ENCODE results near the gene CNN3.

The CNN3 gene

DNA sequence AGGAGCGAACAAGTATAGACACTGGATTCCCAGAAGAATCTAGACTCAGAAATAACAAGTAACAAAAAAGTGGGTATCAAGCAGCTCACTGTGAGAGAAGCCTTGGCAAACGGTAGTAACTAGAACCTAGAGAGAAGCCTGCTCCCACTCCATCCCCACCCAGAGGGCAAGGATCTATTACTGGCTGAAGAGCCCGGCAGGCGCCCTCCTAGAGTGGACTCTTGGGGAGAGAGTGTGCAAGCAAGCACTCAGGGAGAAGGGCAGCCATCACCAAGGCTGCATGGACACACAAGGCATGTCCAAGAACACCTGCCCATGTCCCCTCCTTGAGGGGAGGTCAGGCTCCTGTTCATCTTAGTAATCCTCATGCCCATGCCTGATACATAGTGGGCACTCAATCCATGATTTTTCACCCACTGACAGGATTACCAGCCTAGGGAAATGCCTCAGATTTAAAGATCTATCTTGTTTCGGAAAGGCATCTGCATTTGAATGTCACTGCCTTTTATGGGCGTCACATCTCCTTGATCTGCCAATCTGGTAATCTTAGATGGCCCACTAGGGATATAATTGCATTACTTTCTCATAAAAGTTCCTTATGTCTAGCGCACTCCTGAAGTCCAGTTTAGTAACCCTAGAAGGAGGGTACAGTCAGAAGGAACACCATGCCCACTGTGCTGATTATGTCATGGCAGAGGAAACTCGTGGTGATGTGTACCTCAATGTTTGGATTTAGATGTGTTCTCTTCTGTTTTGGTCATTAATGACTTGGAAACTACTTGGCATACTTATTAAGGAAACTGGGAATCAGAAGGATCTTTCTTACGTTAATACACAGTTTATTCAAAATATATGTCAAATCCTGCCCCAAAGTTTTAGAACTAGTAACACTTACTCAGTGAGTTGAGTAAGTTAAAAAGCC, 14.4 kb downstream of the CNN3 start:
- Histone ChIP-seq H3K4me1 (ENCODE audit: control insufficient read depth, insufficient read depth, low read length) (peaks cover 31% of the 10 kb centered on the region), H3K27me3 (ENCODE audit: control insufficient read depth, insufficient read depth, low read length) (no peaks in the 10 kb centered on the region), H3K4me3 (ENCODE audit: low read depth, low read length) (no peak overlapping the region), H3K36me3 (ENCODE audit: control insufficient read depth, insufficient read depth, low read length) (no peaks in the 10 kb centered on the region), H3K9ac (ENCODE audit: low read depth, low read length) (no peak overlapping the region), H3K9me3 (ENCODE audit: control insufficient read depth, insufficient read depth, low read length) (no peaks in the 10 kb centered on the region)

DNA sequence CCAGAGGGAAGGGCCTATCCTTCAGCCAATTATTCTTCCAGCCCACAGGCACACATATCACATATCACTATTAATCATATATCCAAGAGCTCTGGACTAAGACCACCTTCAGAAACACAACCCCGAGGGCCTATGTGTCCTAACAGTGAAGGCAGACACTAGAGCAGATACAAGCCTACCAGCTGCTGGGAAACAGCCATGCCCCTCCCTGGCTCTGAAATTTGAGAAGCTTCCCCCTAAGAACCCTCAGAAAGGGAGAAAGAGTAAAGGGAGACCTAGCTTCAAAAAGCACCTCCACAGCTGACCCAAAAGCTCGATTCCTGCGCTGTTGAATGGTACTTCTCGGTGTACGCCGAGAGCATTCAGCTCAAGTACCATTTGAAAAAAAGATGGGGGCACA, 17.4 kb downstream of the CNN3 start:
- Histone ChIP-seq H3K4me1 (ENCODE audit: control insufficient read depth, insufficient read depth, low read length) (peaks cover 31% of the 10 kb centered on the region), H3K9me3 (ENCODE audit: control insufficient read depth, insufficient read depth, low read length) (no peaks in the 10 kb centered on the region), H3K9ac (ENCODE audit: low read depth, low read length) (no peak overlapping the region), H3K4me3 (ENCODE audit: low read depth, low read length) (no peak overlapping the region), H3K36me3 (ENCODE audit: control insufficient read depth, insufficient read depth, low read length) (no peaks in the 10 kb centered on the region), H3K27me3 (ENCODE audit: control insufficient read depth, insufficient read depth, low read length) (no peaks in the 10 kb centered on the region)

GRCh38 chr1:94908965-94909364, 17.9 kb downstream of the CNN3 start:
- H3K9me3 ChIP-seq (ENCODE audit: control insufficient read depth, insufficient read depth, low read length) = no peaks in the 10 kb centered on the region
- H3K4me3 ChIP-seq (ENCODE audit: low read depth, low read length) = no peak overlapping the region
- no peaks in the 10 kb centered on the region for H3K36me3 ChIP-seq (ENCODE audit: control insufficient read depth, insufficient read depth, low read length)
- peaks cover 31% of the 10 kb centered on the region for H3K4me1 ChIP-seq (ENCODE audit: control insufficient read depth, insufficient read depth, low read length)
- H3K27me3 ChIP-seq (ENCODE audit: control insufficient read depth, insufficient read depth, low read length) = no peaks in the 10 kb centered on the region
- no peak overlapping the region for H3K9ac ChIP-seq (ENCODE audit: low read depth, low read length)

DNA sequence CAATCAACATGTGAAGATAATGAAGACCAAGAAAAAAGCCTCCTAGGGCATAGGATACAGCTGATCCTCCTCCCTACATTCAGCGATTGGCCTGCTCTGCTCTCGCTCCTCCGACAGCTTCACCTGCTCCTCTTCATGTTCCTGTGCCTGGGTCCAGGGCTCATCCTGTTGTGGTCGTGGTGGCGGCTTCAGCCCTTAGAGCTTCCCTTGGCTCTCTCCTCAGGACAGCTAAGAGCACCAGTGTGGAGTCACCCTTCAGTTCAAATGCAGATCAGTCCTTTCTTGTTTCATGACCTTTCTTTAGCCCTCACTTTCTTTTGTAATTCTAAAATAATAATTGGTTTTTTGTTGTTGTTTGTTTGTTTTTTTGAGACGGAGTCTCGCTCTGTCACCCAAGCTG, 18.7 kb downstream of the CNN3 start:
- Histone ChIP-seq H3K4me3 (ENCODE audit: low read depth, low read length) (no peak overlapping the region), H3K36me3 (ENCODE audit: control insufficient read depth, insufficient read depth, low read length) (no peaks in the 10 kb centered on the region), H3K4me1 (ENCODE audit: control insufficient read depth, insufficient read depth, low read length) (peaks cover 31% of the 10 kb centered on the region), H3K27me3 (ENCODE audit: control insufficient read depth, insufficient read depth, low read length) (no peaks in the 10 kb centered on the region), H3K9ac (ENCODE audit: low read depth, low read length) (no peak overlapping the region), H3K9me3 (ENCODE audit: control insufficient read depth, insufficient read depth, low read length) (no peaks in the 10 kb centered on the region)

GRCh38 chr1:94907136-94907535, 19.8 kb downstream of the CNN3 start:
- Histone ChIP-seq H3K27me3 (ENCODE audit: control insufficient read depth, insufficient read depth, low read length) (no peaks in the 10 kb centered on the region), H3K4me1 (ENCODE audit: control insufficient read depth, insufficient read depth, low read length) (peaks cover 23% of the 10 kb centered on the region), H3K36me3 (ENCODE audit: control insufficient read depth, insufficient read depth, low read length) (peaks cover 2% of the 10 kb centered on the region)

GRCh38 chr1:94906382-94906781, 20.5 kb downstream of the CNN3 start:
- peaks cover 7% of the 10 kb centered on the region for H3K36me3 ChIP-seq (ENCODE audit: control insufficient read depth, insufficient read depth, low read length)
- no peak overlapping the region for H3K9ac ChIP-seq (ENCODE audit: low read depth, low read length)
- H3K27me3 ChIP-seq (ENCODE audit: control insufficient read depth, insufficient read depth, low read length) = no peaks in the 10 kb centered on the region
- H3K4me3 ChIP-seq (ENCODE audit: low read depth, low read length) = no peak overlapping the region
- peaks cover 21% of the 10 kb centered on the region for H3K4me1 ChIP-seq (ENCODE audit: control insufficient read depth, insufficient read depth, low read length)
- H3K9me3 ChIP-seq (ENCODE audit: control insufficient read depth, insufficient read depth, low read length) = no peaks in the 10 kb centered on the region

More at GRCh38 chr1:94907136-94907535, 19.8 kb downstream of the CNN3 start:
- Histone ChIP-seq H3K9me3 (ENCODE audit: control insufficient read depth, insufficient read depth, low read length) (no peaks in the 10 kb centered on the region), H3K4me3 (ENCODE audit: low read depth, low read length) (no peak overlapping the region), H3K9ac (ENCODE audit: low read depth, low read length) (no peak overlapping the region)

- Histone ChIP-seq H3K9me3 (ENCODE audit: control insufficient read depth, insufficient read depth, low read length) (no peaks in the 10 kb centered on the region), H3K36me3 (ENCODE audit: control insufficient read depth, insufficient read depth, low read length) (peaks cover 7% of the 10 kb centered on the region), H3K4me3 (ENCODE audit: low read depth, low read length) (no peak overlapping the region), H3K4me1 (ENCODE audit: control insufficient read depth, insufficient read depth, low read length) (peaks cover 10% of the 10 kb centered on the region), H3K27me3 (ENCODE audit: control insufficient read depth, insufficient read depth, low read length) (no peaks in the 10 kb centered on the region), H3K9ac (ENCODE audit: low read depth, low read length) (no peak overlapping the region)
These were observed 21.7 kb downstream of the CNN3 start for GRCh38 chr1:94905207-94905606.

DNA sequence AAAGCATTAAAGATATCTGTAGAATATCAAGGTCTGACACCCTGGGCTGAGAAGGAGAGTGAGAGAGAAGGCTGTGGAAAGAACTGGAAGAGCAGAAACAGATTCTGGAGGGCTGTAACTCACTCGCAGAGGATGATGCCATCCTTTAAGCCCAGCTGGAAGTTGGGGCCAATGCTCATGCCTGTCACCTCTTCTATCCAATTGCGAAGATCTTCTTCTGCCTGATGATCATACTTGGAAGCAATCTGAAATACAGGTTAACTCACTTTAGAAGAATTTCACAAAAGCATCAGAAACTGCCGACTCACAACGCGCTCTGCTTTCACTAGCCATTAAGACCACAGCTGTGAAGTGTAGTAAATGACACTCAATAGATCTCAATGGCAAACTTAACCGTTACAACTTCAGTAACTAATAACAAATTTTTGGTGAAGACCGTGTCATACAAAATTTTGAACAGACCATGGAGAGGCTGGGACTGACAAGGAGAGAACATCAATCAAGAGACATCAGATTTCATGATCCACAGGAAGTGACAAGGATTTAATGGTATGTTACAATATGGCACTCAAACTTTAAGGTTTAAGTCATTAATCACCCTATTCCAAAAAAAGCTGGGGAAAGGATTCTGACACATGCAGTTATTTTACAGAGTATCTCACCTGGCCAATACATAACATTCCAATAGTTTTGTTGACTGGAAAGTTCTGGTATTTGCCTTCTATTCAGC, 23.5 kb downstream of the CNN3 start:
- H3K36me3 ChIP-seq (ENCODE audit: control insufficient read depth, insufficient read depth, low read length) = peaks cover 7% of the 10 kb centered on the region
- H3K27me3 ChIP-seq (ENCODE audit: control insufficient read depth, insufficient read depth, low read length) = no peaks in the 10 kb centered on the region

DNA sequence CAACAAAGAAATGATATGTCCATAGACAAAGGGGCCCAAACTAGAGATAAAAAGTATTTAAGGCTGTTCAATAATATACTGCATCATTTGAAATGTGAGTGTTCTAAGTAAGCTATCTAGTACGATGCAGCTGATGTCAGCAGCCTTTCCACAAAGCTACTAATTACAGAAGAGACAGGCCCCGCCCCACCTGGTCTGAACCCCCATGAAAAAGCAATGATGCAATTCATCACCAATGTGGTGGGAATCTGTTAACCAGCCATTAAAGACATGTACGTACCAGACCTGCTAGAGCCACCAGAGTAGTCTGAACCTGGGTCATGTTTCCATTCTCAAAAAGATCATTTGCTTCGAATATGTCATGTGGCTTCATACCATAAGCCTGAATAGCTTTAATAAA, 25.1 kb downstream of the CNN3 start:
- H3K36me3 ChIP-seq (ENCODE audit: control insufficient read depth, insufficient read depth, low read length) = peaks cover 7% of the 10 kb centered on the region
- H3K4me3 ChIP-seq (ENCODE audit: low read depth, low read length) = no peak overlapping the region
- H3K9ac ChIP-seq (ENCODE audit: low read depth, low read length) = no peak overlapping the region
- H3K9me3 ChIP-seq (ENCODE audit: control insufficient read depth, insufficient read depth, low read length) = no peaks in the 10 kb centered on the region
- no peaks in the 10 kb centered on the region for H3K4me1 ChIP-seq (ENCODE audit: control insufficient read depth, insufficient read depth, low read length)
- H3K27me3 ChIP-seq (ENCODE audit: control insufficient read depth, insufficient read depth, low read length) = no peaks in the 10 kb centered on the region

More for the DNA sequence above, 23.5 kb downstream of the CNN3 start:
- Histone ChIP-seq H3K4me1 (ENCODE audit: control insufficient read depth, insufficient read depth, low read length) (peaks cover 5% of the 10 kb centered on the region), H3K9me3 (ENCODE audit: control insufficient read depth, insufficient read depth, low read length) (no peaks in the 10 kb centered on the region), H3K9ac (ENCODE audit: low read depth, low read length) (no peak overlapping the region), H3K4me3 (ENCODE audit: low read depth, low read length) (no peak overlapping the region)

DNA sequence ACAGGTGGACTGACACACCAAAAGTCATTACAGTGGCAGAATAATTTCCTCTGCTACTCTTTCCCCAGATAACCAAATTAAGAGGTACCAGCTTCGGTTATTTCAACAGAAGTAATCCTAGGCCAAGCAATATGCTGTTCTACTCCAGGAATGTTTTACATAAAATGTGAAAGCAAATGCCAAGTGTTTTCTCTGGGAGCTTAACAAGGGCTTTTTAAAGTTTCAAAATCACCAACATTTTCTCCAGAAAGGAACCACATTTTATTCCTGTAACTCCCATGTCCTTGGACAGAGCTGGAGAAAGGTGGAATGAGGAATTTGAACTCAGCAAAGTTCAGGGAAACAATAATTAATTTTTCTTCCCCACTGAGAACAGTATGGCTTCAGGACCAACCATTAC, 27.2 kb downstream of the CNN3 start:
- Histone ChIP-seq H3K27me3 (ENCODE audit: control insufficient read depth, insufficient read depth, low read length) (no peaks in the 10 kb centered on the region), H3K4me3 (ENCODE audit: low read depth, low read length) (no peak overlapping the region), H3K4me1 (ENCODE audit: control insufficient read depth, insufficient read depth, low read length) (peaks cover 2% of the 10 kb centered on the region), H3K36me3 (ENCODE audit: control insufficient read depth, insufficient read depth, low read length) (peaks cover 7% of the 10 kb centered on the region), H3K9ac (ENCODE audit: low read depth, low read length) (no peak overlapping the region), H3K9me3 (ENCODE audit: control insufficient read depth, insufficient read depth, low read length) (no peaks in the 10 kb centered on the region)

DNA sequence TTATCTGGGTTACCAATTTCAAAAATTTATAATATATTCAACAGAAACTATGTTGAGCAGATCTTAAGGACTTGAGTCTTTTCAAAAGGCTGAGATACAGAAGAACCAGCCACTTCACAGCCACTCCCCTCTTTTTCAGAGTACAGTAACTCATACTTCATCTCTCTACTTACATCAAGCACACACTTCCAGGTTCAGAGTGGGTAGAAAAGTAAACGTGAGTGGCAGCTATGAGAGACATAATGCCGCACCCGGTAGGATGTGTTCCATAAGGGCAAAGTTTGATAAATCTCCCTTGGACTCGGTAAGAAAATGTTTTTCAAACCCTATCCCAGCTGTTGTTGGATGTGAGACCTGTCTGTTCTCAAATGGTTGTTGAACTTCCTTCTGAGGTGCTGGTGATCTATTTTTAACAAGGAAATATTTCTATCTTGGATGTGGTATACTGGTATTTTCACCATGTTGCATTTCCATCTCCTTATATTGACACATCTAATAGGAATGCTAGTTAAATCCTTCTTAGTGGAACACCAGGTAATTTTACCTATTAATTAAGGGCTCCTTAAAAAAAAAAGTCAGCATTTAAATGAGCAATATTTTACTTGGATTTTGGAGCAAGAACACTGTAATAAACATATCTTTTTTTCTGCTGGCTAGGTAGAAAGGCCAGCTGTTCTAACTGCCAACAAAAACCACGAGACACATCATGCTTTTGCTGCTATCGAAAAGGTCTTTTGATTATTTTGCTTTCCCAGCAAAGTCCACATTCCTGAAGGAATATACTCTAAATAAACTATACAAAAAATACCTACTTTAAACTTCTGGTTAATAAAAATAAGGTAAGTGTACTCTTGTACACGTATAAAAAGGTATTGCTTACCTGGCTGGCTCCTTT, 28.2 kb downstream of the CNN3 start:
- Histone ChIP-seq H3K9me3 (ENCODE audit: control insufficient read depth, insufficient read depth, low read length) (no peaks in the 10 kb centered on the region), H3K27me3 (ENCODE audit: control insufficient read depth, insufficient read depth, low read length) (no peaks in the 10 kb centered on the region), H3K36me3 (ENCODE audit: control insufficient read depth, insufficient read depth, low read length) (peaks cover 7% of the 10 kb centered on the region), H3K9ac (ENCODE audit: low read depth, low read length) (no peak overlapping the region), H3K4me3 (ENCODE audit: low read depth, low read length) (no peak overlapping the region), H3K4me1 (ENCODE audit: control insufficient read depth, insufficient read depth, low read length) (peaks cover 8% of the 10 kb centered on the region)

Measured in iPS-15b (cell line).